ENCODE measurements around the gene KRTAP3-2. TPM values are rescaled to one million over a fixed set of nuclear protein-coding genes. Genes with fewer than 3 reads are reported as not detected.
"Not testable (repeated sequence)": the region's sequence is repeated elsewhere in the genome, so short reads cannot be mapped to it uniquely, and the experiment has no call there.

Gene KRTAP3-2
- not detected for polyA plus RNA-seq (2013, experiment 1 of 4)
- polyA plus RNA-seq (2013, experiment 2 of 4) = not detected
- not detected for polyA plus RNA-seq (2013, experiment 3 of 4)
- polyA plus RNA-seq (2013, experiment 4 of 4) = not detected

- not testable (repeated sequence) for H3K27ac ChIP-seq (ENCODE audit: insufficient read depth, low read depth, low read length, poor library complexity, severe bottlenecking); H3K9me3 ChIP-seq (ENCODE audit: control insufficient read depth, low read length); H3K36me3 ChIP-seq (ENCODE audit: control insufficient read depth, insufficient read depth, low read length); H3K4me1 ChIP-seq (ENCODE audit: control insufficient read depth, insufficient read depth, low read length); H3K27me3 ChIP-seq (ENCODE audit: control insufficient read depth, insufficient read depth, low read length, poor library complexity, severe bottlenecking); H3K4me3 ChIP-seq (ENCODE audit: insufficient read depth, low read depth, low read length)
- 94 to 97% methylated on average over 5 to 6 of the region's 6 CpGs for WGBS, 2 experiments
Observed at GRCh38 chr17:40999563-40999962, at the start of gene KRTAP3-2. TSS of gene KRTAP3-2 (minus strand) at chr17:40999906. CDS start at chr17:40999853, 53 bp downstream.

- Histone ChIP-seq H3K36me3 (ENCODE audit: control insufficient read depth, insufficient read depth, low read length) (no peaks in the 10 kb centered on the region), H3K27me3 (ENCODE audit: control insufficient read depth, insufficient read depth, low read length, poor library complexity, severe bottlenecking) (no peaks in the 10 kb centered on the region), H3K9me3 (ENCODE audit: control insufficient read depth, low read length) (no peaks in the 10 kb centered on the region), H3K27ac (ENCODE audit: insufficient read depth, low read depth, low read length, poor library complexity, severe bottlenecking) (no peak overlapping the region), H3K4me3 (ENCODE audit: insufficient read depth, low read depth, low read length) (no peak overlapping the region), H3K4me1 (ENCODE audit: control insufficient read depth, insufficient read depth, low read length) (no peaks in the 10 kb centered on the region)
- WGBS, 2 experiments = 85 to 87% methylated on average over 2 of the region's 2 CpGs
Observed at GRCh38 chr17:41049110-41049509, 49.4 kb upstream of the KRTAP3-2 start.

GRCh38 chr17:41048441-41048840 lies 48.7 kb upstream of the KRTAP3-2 start:
- no peak overlapping the region for H3K27ac ChIP-seq (ENCODE audit: insufficient read depth, low read depth, low read length, poor library complexity, severe bottlenecking)
- no peaks in the 10 kb centered on the region for H3K36me3 ChIP-seq (ENCODE audit: control insufficient read depth, insufficient read depth, low read length)
- no peaks in the 10 kb centered on the region for H3K9me3 ChIP-seq (ENCODE audit: control insufficient read depth, low read length)
- H3K27me3 ChIP-seq (ENCODE audit: control insufficient read depth, insufficient read depth, low read length, poor library complexity, severe bottlenecking) = no peaks in the 10 kb centered on the region
- no peak overlapping the region for H3K4me3 ChIP-seq (ENCODE audit: insufficient read depth, low read depth, low read length)
- WGBS, 2 experiments = 86 to 96% methylated on average over 7 of the region's 7 CpGs
- no peaks in the 10 kb centered on the region for H3K4me1 ChIP-seq (ENCODE audit: control insufficient read depth, insufficient read depth, low read length)

GRCh38 chr17:41046735-41047465 lies 47.2 kb upstream of the KRTAP3-2 start, which contains the start of gene KRTAP2-1:
TSS of gene KRTAP2-1 (minus strand) at chr17:41047316. CDS start at chr17:41047267, 49 bp downstream.
- H3K4me3 ChIP-seq (ENCODE audit: insufficient read depth, low read depth, low read length); H3K27ac ChIP-seq (ENCODE audit: insufficient read depth, low read depth, low read length, poor library complexity, severe bottlenecking); H3K27me3 ChIP-seq (ENCODE audit: control insufficient read depth, insufficient read depth, low read length, poor library complexity, severe bottlenecking); H3K9me3 ChIP-seq (ENCODE audit: control insufficient read depth, low read length); H3K36me3 ChIP-seq (ENCODE audit: control insufficient read depth, insufficient read depth, low read length); H3K4me1 ChIP-seq (ENCODE audit: control insufficient read depth, insufficient read depth, low read length): not testable (repeated sequence)
- 72 to 84% methylated on average over 5 to 9 of the region's 33 CpGs for WGBS, 2 experiments

DNA sequence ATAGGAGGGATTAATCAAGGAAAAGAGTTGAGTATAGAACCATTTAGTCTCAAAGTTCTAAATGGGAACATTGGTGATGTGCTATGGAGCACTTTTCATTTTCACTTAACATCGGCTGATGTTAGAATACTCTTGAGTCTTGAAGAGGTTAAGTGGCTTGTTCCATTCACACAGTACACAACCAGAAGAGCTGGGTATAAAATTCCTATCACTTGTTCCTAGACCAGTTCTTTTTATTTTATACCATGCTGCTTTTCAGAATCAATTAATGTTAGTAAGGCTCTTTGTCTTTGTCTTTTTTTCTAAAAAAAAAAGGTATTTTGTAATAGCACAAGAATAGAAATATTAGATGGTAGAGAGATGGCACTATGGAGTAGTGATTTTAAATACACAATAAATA lies 43.2 kb upstream of the KRTAP3-2 start:
- Histone ChIP-seq H3K27ac (ENCODE audit: insufficient read depth, low read depth, low read length, poor library complexity, severe bottlenecking) (no peak overlapping the region), H3K4me1 (ENCODE audit: control insufficient read depth, insufficient read depth, low read length) (peaks cover 1% of the 10 kb centered on the region), H3K4me3 (ENCODE audit: insufficient read depth, low read depth, low read length) (no peak overlapping the region), H3K36me3 (ENCODE audit: control insufficient read depth, insufficient read depth, low read length) (no peaks in the 10 kb centered on the region), H3K27me3 (ENCODE audit: control insufficient read depth, insufficient read depth, low read length, poor library complexity, severe bottlenecking) (no peaks in the 10 kb centered on the region), H3K9me3 (ENCODE audit: control insufficient read depth, low read length) (no peaks in the 10 kb centered on the region)
- WGBS, 2 experiments = 90 to 100% methylated on average over 1 of the region's 1 CpG

DNA sequence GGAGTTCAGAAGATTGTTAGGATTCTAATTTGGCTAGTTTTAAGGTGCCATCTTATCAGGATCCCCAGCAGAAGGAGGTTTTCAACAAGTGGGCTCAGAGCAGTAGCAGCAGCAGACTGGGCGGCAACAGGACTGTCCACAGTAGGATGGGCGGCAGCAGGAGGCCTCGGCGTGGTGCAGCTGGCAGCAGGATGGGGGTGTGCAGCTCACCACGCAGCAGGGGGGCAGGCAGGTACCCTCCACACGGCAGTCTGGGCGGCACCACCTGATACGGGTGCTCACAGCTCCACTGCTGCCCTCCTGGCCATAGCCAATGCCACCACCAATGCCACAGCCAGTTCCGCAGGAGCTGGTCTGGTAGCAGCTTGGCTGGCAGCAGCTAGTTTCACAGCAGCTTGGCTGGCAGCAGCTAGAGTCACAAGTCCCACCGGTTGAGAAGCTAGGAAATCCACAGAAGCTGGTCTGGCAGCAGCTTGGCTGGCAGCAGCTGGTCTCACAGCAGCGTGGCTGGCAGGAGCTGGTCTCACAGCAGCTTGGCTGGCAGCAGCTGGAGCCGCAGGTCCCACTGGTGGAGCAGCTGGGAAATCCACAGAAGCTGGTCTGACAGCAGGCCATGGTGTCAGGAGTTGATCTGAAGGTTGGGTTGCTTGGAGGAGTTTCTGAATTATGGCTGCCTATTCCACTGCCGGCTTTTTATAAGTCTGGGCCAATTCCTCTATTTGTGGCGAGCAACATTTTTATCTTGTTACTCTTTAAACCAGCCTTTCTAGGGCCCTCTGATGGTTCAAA lies 41.3 kb upstream of the KRTAP3-2 start, which contains the start of gene KRTAP1-1:
KRTAP1-1 (minus strand) TSS at position 668 of the 789 bp plus-strand sequence; CDS start at position 615, 53 bp downstream.
- H3K4me1 ChIP-seq (ENCODE audit: control insufficient read depth, insufficient read depth, low read length); H3K9me3 ChIP-seq (ENCODE audit: control insufficient read depth, low read length); H3K4me3 ChIP-seq (ENCODE audit: insufficient read depth, low read depth, low read length); H3K36me3 ChIP-seq (ENCODE audit: control insufficient read depth, insufficient read depth, low read length); H3K27ac ChIP-seq (ENCODE audit: insufficient read depth, low read depth, low read length, poor library complexity, severe bottlenecking); H3K27me3 ChIP-seq (ENCODE audit: control insufficient read depth, insufficient read depth, low read length, poor library complexity, severe bottlenecking): not testable (repeated sequence)
- WGBS, 2 experiments = 89 to 92% methylated on average over 13 to 14 of the region's 14 CpGs

- H3K4me1 ChIP-seq (ENCODE audit: control insufficient read depth, insufficient read depth, low read length) = peaks cover 3% of the 10 kb centered on the region
- H3K4me3 ChIP-seq (ENCODE audit: insufficient read depth, low read depth, low read length) = no peak overlapping the region
- no peaks in the 10 kb centered on the region for H3K36me3 ChIP-seq (ENCODE audit: control insufficient read depth, insufficient read depth, low read length)
- H3K27ac ChIP-seq (ENCODE audit: insufficient read depth, low read depth, low read length, poor library complexity, severe bottlenecking) = no peak overlapping the region
- no peaks in the 10 kb centered on the region for H3K27me3 ChIP-seq (ENCODE audit: control insufficient read depth, insufficient read depth, low read length, poor library complexity, severe bottlenecking)
- no peaks in the 10 kb centered on the region for H3K9me3 ChIP-seq (ENCODE audit: control insufficient read depth, low read length)
- WGBS, 2 experiments = 61 to 64% methylated on average over 2 of the region's 2 CpGs
Observed at GRCh38 chr17:41037853-41038350, 38.2 kb upstream of the KRTAP3-2 start.

- 88 to 95% methylated on average over 10 of the region's 10 CpGs for WGBS, 2 experiments
- H3K36me3 ChIP-seq (ENCODE audit: control insufficient read depth, insufficient read depth, low read length); H3K9me3 ChIP-seq (ENCODE audit: control insufficient read depth, low read length); H3K4me3 ChIP-seq (ENCODE audit: insufficient read depth, low read depth, low read length); H3K27me3 ChIP-seq (ENCODE audit: control insufficient read depth, insufficient read depth, low read length, poor library complexity, severe bottlenecking); H3K4me1 ChIP-seq (ENCODE audit: control insufficient read depth, insufficient read depth, low read length); H3K27ac ChIP-seq (ENCODE audit: insufficient read depth, low read depth, low read length, poor library complexity, severe bottlenecking): not testable (repeated sequence)
Observed at GRCh38 chr17:41034346-41034935, 34.7 kb upstream of the KRTAP3-2 start, which contains the start of gene KRTAP1-3. TSS of gene KRTAP1-3 (minus strand) at chr17:41034874. CDS start at chr17:41034821, 53 bp downstream.

DNA sequence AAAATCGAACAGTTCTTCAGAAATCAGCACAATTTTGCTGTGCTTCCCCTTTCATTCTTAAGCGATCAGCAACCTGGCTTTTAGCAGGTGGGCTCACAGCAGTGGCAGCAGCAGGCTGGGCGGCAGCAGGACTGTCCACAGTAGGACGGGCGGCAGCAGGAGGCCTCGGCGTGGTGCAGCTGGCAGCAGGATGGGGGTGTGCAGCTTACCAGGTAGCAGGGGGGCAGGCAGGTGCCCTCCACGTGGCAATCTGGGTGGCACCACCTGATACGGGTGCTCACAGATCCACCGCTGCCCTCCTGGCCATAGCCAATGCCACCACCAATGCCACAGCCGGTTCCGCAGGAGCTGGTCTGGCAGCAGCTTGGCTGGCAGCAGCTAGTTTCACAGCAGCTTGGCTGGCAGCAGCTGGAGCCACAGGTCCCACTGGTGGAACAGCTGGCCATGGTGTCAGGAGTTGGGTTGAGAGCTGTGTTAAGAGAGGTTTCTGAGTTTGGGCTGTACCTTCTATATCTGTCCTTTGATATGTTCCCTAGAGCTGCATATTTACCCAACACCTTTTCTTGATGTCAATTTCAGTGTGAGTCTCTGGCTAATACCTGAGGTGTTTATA lies 30.0 kb upstream of the KRTAP3-2 start, which contains the start of gene KRTAP1-4:
KRTAP1-4 (minus strand) TSS at position 563 of the 613 bp plus-strand sequence; CDS start at position 446, 117 bp downstream.
- H3K4me3 ChIP-seq (ENCODE audit: insufficient read depth, low read depth, low read length) = no peak within 1 kb of the TSS
- no peaks in the 10 kb centered on the region for H3K9me3 ChIP-seq (ENCODE audit: control insufficient read depth, low read length)
- no peaks in the 10 kb centered on the region for H3K36me3 ChIP-seq (ENCODE audit: control insufficient read depth, insufficient read depth, low read length)
- no peak within 1 kb of the TSS for H3K27ac ChIP-seq (ENCODE audit: insufficient read depth, low read depth, low read length, poor library complexity, severe bottlenecking)
- WGBS, 2 experiments = 90 to 91% methylated on average over 12 of the region's 12 CpGs
- H3K27me3 ChIP-seq (ENCODE audit: control insufficient read depth, insufficient read depth, low read length, poor library complexity, severe bottlenecking) = no peaks in the 10 kb centered on the region
- H3K4me1 ChIP-seq (ENCODE audit: control insufficient read depth, insufficient read depth, low read length) = no peaks in the 10 kb centered on the region

Data from ectodermal cell (in vitro differentiated cells).